Measurements from ENCODE around the gene LRRC8D. TPM values are rescaled to one million over a fixed set of nuclear protein-coding genes. Genes with fewer than 3 reads are reported as not detected.

The LRRC8D gene
- total and polyA plus RNA-seq, 9 donors = 5.0 to 14.1 (median 8.8) TPM

- intact Hi-C loops (cut with DNase I) = no loop called here
- TF ChIP-seq EP300 (IDR thresholded peaks at IDR 0.05) = no peak
- TF ChIP-seq CTCF (IDR thresholded peaks at IDR 0.05) = no peak
- no peak for TF ChIP-seq POLR2A (IDR thresholded peaks at IDR 0.05)
- no peak for DNase-seq
- H3K9me3 ChIP-seq = no peaks in the 10 kb centered on the region
- H3K4me3 ChIP-seq = no peak overlapping the region
- 97 to 100% (median 97%) methylated on average over 1 of the region's 1 CpG for WGBS, 3 donors
- no peaks in the 10 kb centered on the region for H3K36me3 ChIP-seq
- no peaks in the 10 kb centered on the region for H3K4me1 ChIP-seq (ENCODE audit: insufficient read depth)
- no peak overlapping the region for H3K27ac ChIP-seq
- H3K27me3 ChIP-seq = no peaks in the 10 kb centered on the region
Measured at GRCh38 chr1:89810880-89811279, 10.0 kb upstream of the LRRC8D start.

GRCh38 chr1:89812992-89813391 is 7.8 kb upstream of the LRRC8D start:
- H3K4me1 ChIP-seq (ENCODE audit: insufficient read depth) = no peaks in the 10 kb centered on the region
- WGBS, 3 donors = 15 to 22% (median 17%) methylated on average over 1 of the region's 1 CpG
- no peak overlapping the region for H3K27ac ChIP-seq
- intact Hi-C loops (cut with DNase I) = no loop called here
- no peak for TF ChIP-seq EP300 (IDR thresholded peaks at IDR 0.05)
- TF ChIP-seq POLR2A (IDR thresholded peaks at IDR 0.05) = no peak
- TF ChIP-seq CTCF (IDR thresholded peaks at IDR 0.05) = no peak
- H3K36me3 ChIP-seq = no peaks in the 10 kb centered on the region
- H3K4me3 ChIP-seq = no peak overlapping the region
- no peaks in the 10 kb centered on the region for H3K9me3 ChIP-seq
- no peak for DNase-seq
- H3K27me3 ChIP-seq = no peaks in the 10 kb centered on the region

GRCh38 chr1:89815040-89815439 is 5.8 kb upstream of the LRRC8D start:
- Histone ChIP-seq H3K27me3 (no peaks in the 10 kb centered on the region), H3K4me1 (ENCODE audit: insufficient read depth) (no peaks in the 10 kb centered on the region), H3K27ac (no peak overlapping the region), H3K9me3 (no peaks in the 10 kb centered on the region), H3K36me3 (no peaks in the 10 kb centered on the region), H3K4me3 (no peak overlapping the region)
- WGBS, 3 donors = 86 to 100% (median 94%) methylated on average over 1 of the region's 1 CpG
- intact Hi-C loops (cut with DNase I) = no loop called here
- DNase-seq = no peak
- TF ChIP-seq EP300 (IDR thresholded peaks at IDR 0.05) = no peak
- no peak for TF ChIP-seq CTCF (IDR thresholded peaks at IDR 0.05)
- no peak for TF ChIP-seq POLR2A (IDR thresholded peaks at IDR 0.05)

GRCh38 chr1:89815611-89816010 is 5.2 kb upstream of the LRRC8D start:
- intact Hi-C loops (cut with DNase I) = no loop called here
- no peak overlapping the region for H3K4me3 ChIP-seq
- no peak overlapping the region for H3K27ac ChIP-seq
- no peaks in the 10 kb centered on the region for H3K9me3 ChIP-seq
- TF ChIP-seq POLR2A (IDR thresholded peaks at IDR 0.05) = no peak
- no peak for TF ChIP-seq EP300 (IDR thresholded peaks at IDR 0.05)
- no peak for TF ChIP-seq CTCF (IDR thresholded peaks at IDR 0.05)
- H3K4me1 ChIP-seq (ENCODE audit: insufficient read depth) = peaks cover 3% of the 10 kb centered on the region
- no peak for DNase-seq
- H3K27me3 ChIP-seq = no peaks in the 10 kb centered on the region
- H3K36me3 ChIP-seq = no peaks in the 10 kb centered on the region
- WGBS, 3 donors = 90 to 91% (median 91%) methylated on average over 5 of the region's 5 CpGs

- Histone ChIP-seq H3K27me3 (no peaks in the 10 kb centered on the region), H3K9me3 (no peaks in the 10 kb centered on the region), H3K4me1 (ENCODE audit: insufficient read depth) (peaks cover 3% of the 10 kb centered on the region), H3K27ac (no peak overlapping the region), H3K4me3 (no peak overlapping the region), H3K36me3 (no peaks in the 10 kb centered on the region)
- intact Hi-C loops (cut with DNase I) = no loop called here
- 87 to 93% (median 91%) methylated on average over 2 of the region's 2 CpGs for WGBS, 3 donors
- no peak for DNase-seq
- no peak for TF ChIP-seq EP300 (IDR thresholded peaks at IDR 0.05)
- TF ChIP-seq CTCF (IDR thresholded peaks at IDR 0.05) = no peak
- no peak for TF ChIP-seq POLR2A (IDR thresholded peaks at IDR 0.05)
Measured at GRCh38 chr1:89816366-89816765, 4.5 kb upstream of the LRRC8D start.

Measured in ovary (tissue), 9 donors.